Tongue (tissue), 2 donors: ENCODE results near the gene BANP. TPM values are rescaled to one million over a fixed set of nuclear protein-coding genes. Genes with fewer than 3 reads are reported as not detected.
A peak's percentile ranks its signal among the peaks of the same experiment; 100 is the strongest.
"Not testable (repeated sequence)": the region's sequence is repeated elsewhere in the genome, so short reads cannot be mapped to it uniquely, and the experiment has no call there.

Source experiments
- DNase-seq: peaks from one replicate; pipeline ENCODE4 v3.0.0-alpha.2; 2015
- total RNA-seq: library from RNA; depleted of rRNA; stranded (reverse); fragments of >200 nt; gene quantifications from one replicate; pipeline ENCODE4 v1.2.3, GENCODE V29; 2014

The BANP gene
- total RNA-seq, 1 donor from 2014 or later = 35.2 TPM

GRCh38 chr16:88016386-88016785, 65.2 kb downstream of the BANP start:
- DNase-seq = not testable (repeated sequence)

DNA sequence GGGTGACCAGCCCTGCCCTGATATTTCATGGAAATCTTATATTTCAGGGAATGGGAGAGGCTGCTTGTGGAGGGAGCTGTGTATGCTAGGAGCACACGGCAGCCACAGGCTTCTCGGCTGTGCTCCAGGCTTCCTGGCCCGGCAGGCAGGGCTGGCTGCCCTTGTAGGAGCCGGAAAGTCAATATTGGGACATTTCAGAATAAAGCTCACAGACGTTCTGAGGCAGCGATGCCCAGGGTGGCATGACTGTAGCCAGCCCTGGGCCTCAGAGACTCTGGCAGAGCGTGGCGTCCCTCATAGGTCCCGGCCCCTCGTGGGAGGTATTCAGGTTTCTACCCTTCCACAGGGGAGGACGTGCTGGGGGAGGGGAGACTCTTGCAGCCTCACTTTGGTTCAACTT, 65.7 kb downstream of the BANP start:
- no peak for DNase-seq

DNA sequence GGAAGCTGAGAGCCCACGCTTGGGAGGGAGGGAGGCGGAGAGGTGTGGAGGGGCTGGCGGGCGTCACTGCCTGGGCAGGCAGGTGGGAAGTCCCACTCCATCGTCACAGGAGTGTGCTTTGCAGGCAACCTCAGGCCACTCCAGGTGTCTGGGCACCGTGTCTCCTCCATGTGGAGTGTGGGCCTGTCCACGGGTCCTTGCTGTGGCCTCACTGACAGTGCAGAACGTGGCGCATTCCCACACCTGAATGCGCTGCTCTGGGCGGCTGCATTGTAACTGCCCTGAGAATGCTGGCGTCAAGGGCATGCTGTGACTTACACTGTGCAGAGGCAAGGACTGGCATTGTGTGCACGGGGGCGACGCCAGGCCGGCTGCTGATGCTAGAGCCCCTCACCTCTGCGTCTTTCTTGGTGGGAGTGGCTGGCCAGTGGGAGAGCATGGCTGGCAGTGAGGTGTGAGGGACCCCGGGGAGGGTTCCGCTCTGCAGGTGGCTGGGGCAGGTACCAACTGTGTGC, 66.4 kb downstream of the BANP start:
- no peak for DNase-seq

- DNase-seq = not testable (repeated sequence)
These were observed 67.1 kb downstream of the BANP start for GRCh38 chr16:88018382-88018781.

GRCh38 chr16:88019041-88019820, 68.0 kb downstream of the BANP start:
- DNase-seq = peak; percentile 76

DNA sequence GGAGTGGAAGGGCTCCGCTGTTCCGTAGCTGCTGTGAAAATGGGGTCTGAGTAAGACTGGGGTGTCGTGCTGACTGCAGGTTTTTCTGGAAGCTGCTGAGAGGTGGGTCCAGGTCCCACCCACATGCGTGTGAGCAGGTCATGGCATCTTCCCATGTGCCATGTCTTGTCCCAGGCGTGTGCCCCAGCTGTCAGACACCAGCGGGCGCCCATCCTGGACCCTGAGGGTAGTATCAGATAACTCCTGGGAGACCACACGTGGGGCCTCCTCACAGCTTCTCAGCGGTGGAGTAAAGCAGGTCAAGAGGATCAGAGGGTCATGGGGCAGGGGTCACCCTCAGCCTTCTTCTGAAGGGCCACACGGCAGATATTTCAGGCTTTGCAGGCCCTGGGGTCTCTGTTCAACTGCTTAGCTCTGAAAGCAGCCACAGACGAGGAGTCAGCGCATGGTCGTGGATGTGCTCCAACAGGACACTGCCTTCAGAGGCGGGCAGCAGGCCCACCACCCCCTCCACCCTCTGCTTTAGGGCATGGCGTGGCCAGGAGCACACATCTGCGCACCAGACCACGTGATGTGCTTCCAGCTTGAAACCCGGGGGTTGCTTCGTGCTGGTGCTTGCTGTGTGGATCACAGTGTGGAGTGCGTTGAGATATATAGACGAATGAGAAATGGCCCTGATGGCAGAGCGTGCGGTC, 68.7 kb downstream of the BANP start:
- DNase-seq = no peak

DNA sequence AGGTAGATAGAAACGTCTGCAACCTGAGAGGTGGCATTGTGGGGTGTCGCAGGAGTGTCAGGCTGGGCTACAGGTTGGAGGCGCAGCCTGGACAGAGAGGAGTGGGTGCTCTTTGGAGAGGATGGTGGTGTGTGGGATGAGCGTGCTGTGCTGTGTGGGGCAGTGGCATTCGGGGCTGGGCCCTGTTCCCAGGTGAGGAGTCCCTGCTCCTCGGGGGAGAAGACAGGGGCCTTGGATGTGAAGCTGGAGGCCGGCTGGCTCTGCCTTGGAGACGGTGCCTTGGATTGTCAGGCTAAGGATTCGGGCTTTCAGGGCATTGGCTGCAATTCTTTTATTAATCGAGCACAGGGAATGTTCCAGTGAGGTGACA, 69.3 kb downstream of the BANP start:
- no peak for DNase-seq

GRCh38 chr16:88021041-88021970, 70.1 kb downstream of the BANP start:
- not testable (repeated sequence) for DNase-seq

DNA sequence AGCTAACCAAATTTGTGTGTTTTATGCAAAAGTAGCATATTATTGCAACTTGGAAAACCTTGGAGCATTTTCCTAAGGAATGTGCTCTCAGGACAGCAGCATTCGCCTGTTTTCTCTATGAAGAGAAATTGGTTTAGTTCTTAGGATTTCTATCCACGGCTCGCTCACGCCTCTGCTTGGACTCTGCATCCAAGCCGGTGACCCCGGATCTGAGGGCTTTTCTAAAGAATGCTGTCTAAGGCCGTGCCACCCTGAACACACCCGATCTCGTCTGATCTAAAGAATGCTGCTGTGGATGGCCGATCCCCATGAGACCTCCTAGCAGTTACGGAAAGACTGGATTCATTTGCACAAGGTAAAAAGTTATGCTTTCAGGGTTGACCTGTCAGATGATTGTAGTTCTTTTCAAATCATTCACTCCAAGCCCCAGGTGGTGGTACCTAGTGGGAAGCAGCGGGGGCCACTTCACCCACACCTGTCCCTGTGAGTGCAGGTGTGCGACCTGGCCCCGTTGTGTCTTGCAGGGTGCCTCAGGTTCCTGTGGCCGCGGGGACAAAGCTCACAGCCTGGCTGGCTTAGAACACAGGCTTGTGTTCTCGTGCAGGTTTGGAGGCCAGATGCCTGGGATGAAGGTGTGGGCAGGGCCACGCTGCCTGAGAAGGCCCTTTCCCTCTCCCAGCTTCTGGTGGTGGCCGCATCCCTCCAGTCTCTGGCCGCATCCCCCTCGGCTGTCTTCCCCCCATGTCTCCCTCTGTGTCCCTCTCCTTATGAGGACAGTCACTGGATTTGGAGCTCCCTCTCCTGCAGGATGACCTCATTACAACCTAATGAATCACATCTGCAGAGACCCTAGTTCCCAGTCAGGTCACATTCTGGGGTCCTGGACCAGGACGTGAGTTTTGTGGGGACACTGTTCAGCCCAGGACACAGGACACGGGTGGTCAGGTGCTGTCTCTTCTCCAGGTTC, 71.1 kb downstream of the BANP start:
- DNase-seq = no peak

GRCh38 chr16:88023366-88023765, 72.1 kb downstream of the BANP start:
- no peak for DNase-seq

GRCh38 chr16:88023786-88024185, 72.6 kb downstream of the BANP start:
- no peak for DNase-seq

DNA sequence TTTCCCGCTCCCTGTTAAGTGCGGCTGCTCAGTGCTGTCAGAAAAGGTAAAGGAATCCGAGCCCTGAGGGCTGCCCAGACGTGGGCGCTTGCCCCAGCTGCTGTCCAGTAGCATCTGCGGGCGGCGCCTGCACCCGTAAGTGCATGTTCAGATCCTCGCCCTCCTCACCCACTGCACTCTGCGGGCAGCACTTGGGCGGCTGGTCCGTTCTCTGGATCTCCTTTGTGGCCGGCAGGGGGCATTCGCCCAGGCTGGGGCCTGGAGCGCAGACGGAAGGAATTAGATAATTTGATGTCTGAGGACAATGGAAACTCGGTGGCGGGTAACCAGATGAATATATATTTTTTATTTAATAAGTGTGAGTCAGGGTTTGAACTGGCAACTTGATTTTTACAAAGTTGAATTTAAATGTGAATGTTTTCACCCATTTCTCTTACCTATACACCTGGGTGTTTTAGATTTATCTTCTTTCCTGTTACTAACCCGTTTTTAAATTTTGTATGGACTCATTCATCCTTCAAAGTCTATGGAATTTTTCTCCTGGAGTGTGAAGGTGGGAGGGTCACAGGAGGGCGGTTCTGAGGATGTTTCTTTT, 73.4 kb downstream of the BANP start:
- peak; percentile 57 for DNase-seq

GRCh38 chr16:88025086-88025492, 73.9 kb downstream of the BANP start:
- not testable (repeated sequence) for DNase-seq

DNA sequence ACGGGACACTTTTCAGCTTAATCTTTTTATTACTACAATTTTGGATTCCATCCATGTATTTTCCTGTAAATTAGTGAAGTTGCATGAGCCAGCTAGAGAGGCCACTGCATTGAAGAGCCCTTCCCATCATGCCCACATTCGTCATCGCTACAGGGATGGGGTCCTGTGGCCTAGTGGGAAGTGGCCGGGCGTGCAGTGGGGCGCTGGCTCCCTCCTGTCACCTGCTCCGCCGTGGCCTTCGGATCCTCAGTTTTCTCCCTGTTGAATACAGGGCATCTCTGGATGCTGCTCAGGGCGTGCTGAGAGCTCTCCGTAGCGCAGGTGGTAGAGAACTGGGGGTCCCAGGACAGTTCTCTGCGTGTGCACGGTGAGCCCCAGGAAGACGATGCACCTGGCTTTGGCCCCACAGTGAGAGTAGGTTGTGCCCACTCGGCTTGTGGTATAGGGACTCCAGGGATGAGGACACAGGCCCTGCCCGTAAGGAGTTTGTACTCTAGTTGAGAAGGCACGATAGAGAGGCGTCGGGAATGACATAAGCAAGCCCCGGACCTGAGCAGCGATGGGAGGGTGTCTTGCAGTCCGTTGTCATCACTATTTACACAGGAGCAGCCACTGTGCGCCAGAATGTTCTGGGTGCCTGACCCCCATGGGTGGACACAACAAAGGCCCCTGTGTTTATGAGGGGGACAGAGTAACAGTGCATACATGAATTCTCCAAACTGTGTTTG, 74.8 kb downstream of the BANP start:
- not testable (repeated sequence) for DNase-seq

GRCh38 chr16:88026964-88027938, 76.0 kb downstream of the BANP start:
- no peak for DNase-seq

- not testable (repeated sequence) for DNase-seq
These were observed 77.1 kb downstream of the BANP start for GRCh38 chr16:88028177-88028930.

- no peak for DNase-seq
These were observed 79.3 kb downstream of the BANP start for GRCh38 chr16:88030498-88030897.

DNA sequence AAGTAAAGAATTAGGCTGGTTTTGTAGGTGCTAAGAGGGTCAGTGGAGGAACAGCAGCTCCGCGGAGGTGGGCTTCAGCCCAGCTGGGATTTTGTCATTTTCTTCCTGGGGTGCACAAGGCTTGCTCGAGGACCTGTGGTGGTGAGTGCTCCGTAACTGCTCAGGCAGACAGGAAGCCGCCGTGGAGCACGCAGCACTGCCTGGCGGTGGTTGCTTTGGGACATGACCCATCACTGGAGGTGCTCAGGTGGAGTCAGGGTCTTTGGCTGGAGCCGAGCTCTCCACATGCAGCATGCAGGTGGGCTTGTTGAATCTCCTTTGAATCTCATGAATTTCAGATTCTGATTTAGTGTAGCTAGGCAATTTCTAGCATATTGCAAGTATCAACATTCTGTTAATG, 79.7 kb downstream of the BANP start:
- not testable (repeated sequence) for DNase-seq
